GM12878 (cell line): ENCODE measurements around the gene TECTA. TPM values are rescaled to one million over a fixed set of nuclear protein-coding genes. Genes with fewer than 3 reads are reported as not detected.

ENCODE experiments used
- ATAC-seq: fragments of 200-7000 bp; cut with Tn5 transposase; 3 replicates; pipeline ENCODE4 v1.9.1; 2020; ENCODE audit warnings: mild to moderate bottlenecking, moderate library complexity
- BruUV-seq: library from RNA; stranded (reverse); fragments of 400-500 nt; replicated peaks from 2 replicates; lab custom pipeline; 2021; lab: Mats Ljungman, UMichigan
- CTCF ChIA-PET: fragments of 300-600 bp; sonication (Branson Sonifier 250); formaldehyde crosslinking; extraction: SDS; loops from one replicate; lab custom pipeline; 2021; ENCODE audit warnings: inconsistent platforms; lab: Yijun Ruan, JAX
- POLR2A ChIA-PET: fragments of 350-600 bp; formaldehyde crosslinking; extraction: SDS; loops from one replicate; lab custom pipeline; 2021; ENCODE audit warnings: inconsistent platforms; lab: Charles Lee
- RAD21 ChIA-PET: fragments of 300-600 bp; sonication (Branson Sonifier 250); formaldehyde crosslinking; loops from one replicate; lab custom pipeline; 2023; ENCODE audit warnings: antibody characterized with exemption; ENCODE audit not compliant: unreplicated experiment; lab: Charles Lee
- SMC1A ChIA-PET: fragments of 300-600 bp; sonication (Branson Sonifier 250); formaldehyde crosslinking; loops from one replicate; lab custom pipeline; 2023; ENCODE audit not compliant: unreplicated experiment, uncharacterized antibody; lab: Charles Lee
- DNase-seq: peaks from one replicate; pipeline ENCODE4 v3.0.0-alpha.2; 2011; ENCODE audit warnings: low read depth, low spot score
- FAIRE-seq: peaks from 3 replicates; lab custom pipeline; 2011; peaks lifted over from hg19 to GRCh38; lab: Jason Lieb, UNC
- H2AFZ ChIP-seq: 2 replicates; pipeline ENCODE4 v1.6.0; 2011; ENCODE audit warnings: low read depth, low read length, control low read depth; ENCODE audit not compliant: control insufficient read depth
- H3K27ac ChIP-seq: 2 replicates; pipeline ENCODE4 v1.5.1; 2011; ENCODE audit warnings: control low read depth; ENCODE audit not compliant: control insufficient read depth, insufficient read depth
- H3K27me3 ChIP-seq, 2 experiments: replicated peaks in 1 of 2; 2 replicates each; pipeline versions ENCODE4 v1.6.0 to v1.6.1; 2011; ENCODE audit warnings: low read length in 1 of 2; ENCODE audit not compliant: control insufficient read depth in 2 of 2, insufficient read depth in 2 of 2
- H3K36me3 ChIP-seq, 2 experiments: 2 replicates each; pipeline ENCODE4 v1.5.1; 2011; ENCODE audit warnings: low read length in 1 of 2; ENCODE audit not compliant: control insufficient read depth in 2 of 2, insufficient read depth in 2 of 2
- H3K4me1 ChIP-seq: 2 replicates; pipeline ENCODE4 v1.6.1; 2011; ENCODE audit warnings: mild to moderate bottlenecking, low read length, moderate library complexity, mixed read lengths; ENCODE audit not compliant: control insufficient read depth, insufficient read depth
- H3K4me2 ChIP-seq: 2 replicates; pipeline ENCODE4 v1.6.0; 2011; ENCODE audit warnings: control low read depth; ENCODE audit not compliant: control insufficient read depth, insufficient read depth
- H3K4me3 ChIP-seq: fragments of 200-600 bp; sonication (generic); 2 replicates; pipeline ENCODE4 v1.5.1; 2016
- H3K79me2 ChIP-seq: 2 replicates; pipeline ENCODE4 v1.6.0; 2011; ENCODE audit warnings: low read length; ENCODE audit not compliant: control insufficient read depth, insufficient read depth
- H3K9ac ChIP-seq: 2 replicates; pipeline ENCODE4 v1.8.0; 2011; ENCODE audit warnings: low read length, control low read depth, mixed read lengths; ENCODE audit not compliant: control insufficient read depth, insufficient read depth
- H3K9me3 ChIP-seq: replicated peaks from 3 replicates; pipeline ENCODE4 v1.5.1; 2011; ENCODE audit warnings: mild to moderate bottlenecking, low read length; ENCODE audit not compliant: control insufficient read depth, insufficient read depth
- H4K20me1 ChIP-seq: 2 replicates; pipeline ENCODE4 v1.6.0; 2011; ENCODE audit not compliant: control insufficient read depth, insufficient read depth
- BHLHE40 ChIP-seq, 2 experiments: fragments of 450-650 bp in 1 of 2; IDR thresholded peaks; 2 replicates each; pipeline ENCODE4 v1.6.1; 2011 to 2017; ENCODE audit warnings: low read depth in 2 of 2, borderline replicate concordance in 1 of 2, improper control_type of control experiment in 1 of 2, low read length in 1 of 2, mild to moderate bottlenecking in 1 of 2
- CHD1 ChIP-seq: IDR thresholded peaks from 2 replicates; pipeline ENCODE4 v1.6.1; 2012; ENCODE audit warnings: low read depth, low read length, improper control_type of control experiment
- E2F4 ChIP-seq: IDR thresholded peaks from 2 replicates; pipeline ENCODE4 v1.6.1; 2012; ENCODE audit warnings: low read depth, low read length, improper control_type of control experiment
- RCOR1 ChIP-seq: conservative IDR thresholded peaks from 2 replicates; pipeline ENCODE4 v1.6.1; 2012; ENCODE audit warnings: low read depth, low read length, improper control_type of control experiment
- SIX5 ChIP-seq: IDR thresholded peaks from 2 replicates; pipeline ENCODE4 v1.6.1; 2011; ENCODE audit warnings: mild to moderate bottlenecking, low read depth, low read length, moderate library complexity; ENCODE audit not compliant: severe bottlenecking
- SPI1 ChIP-seq: IDR thresholded peaks from 2 replicates; pipeline ENCODE4 v1.6.1; 2011; ENCODE audit warnings: low read depth, mild to moderate bottlenecking, low read length, moderate library complexity, borderline replicate concordance; ENCODE audit not compliant: insufficient read depth
- SREBF1 ChIP-seq: IDR thresholded peaks from 2 replicates; pipeline ENCODE4 v1.6.1; 2012; ENCODE audit warnings: mild to moderate bottlenecking, low read length
- USF2 ChIP-seq: IDR thresholded peaks from 2 replicates; pipeline ENCODE4 v1.6.1; 2011; ENCODE audit warnings: low read depth, low read length, improper control_type of control experiment, borderline replicate concordance
- WGBS: methylation state at CpG from one replicate; pipeline ENCODE4 v1.1.6; 2016; ENCODE audit warnings: low lambda C conversion rate; ENCODE audit not compliant: insufficient replicate concordance, insufficient coverage; ENCODE audit errors: missing lambda C conversion rate; 5-methylcytosine and 5-hydroxymethylcytosine counted together
- in situ Hi-C: fragments of 300-500 bp; cut with MboI; formaldehyde crosslinking; loops from 9 replicates; pipeline ENCODE4 v1.14.3; 2018; ENCODE audit warnings: mixed read lengths
- intact Hi-C: fragments of 100-400 bp; cut with micrococcal nuclease; formaldehyde crosslinking; loops from one replicate; pipeline ENCODE4 v1.14.2; 2022; ENCODE audit not compliant: unreplicated experiment
- polyA plus RNA-seq, 11 experiments: library from polyadenylated mRNA; depleted of rRNA in 4 of 11; unstranded in 6 of 11; stranded (reverse) in 5 of 11; fragments of >200 nt; fragmentation: Nextera tagmentation in 4 of 11; fragmentation: Illumina TruSeq in 1 of 11; extraction: Ambion mirVana in 4 of 11; extraction: Trizol in 1 of 11; gene quantifications; 1 replicate in 1 of 11; 2 replicates in 10 of 11; pipeline versions ENCODE4 v1.2.1 to v1.2.3, GENCODE V29; 2011 to 2016; ENCODE audit warnings: inconsistent platforms in 2 of 11, missing spikeins in 2 of 11, low read depth in 1 of 11
- total RNA-seq, 4 experiments: library from RNA; depleted of rRNA in 3 of 4; stranded (reverse); fragments of >200 nt in 3 of 4; fragmentation: Illumina TruSeq in 1 of 4; extraction: Trizol in 1 of 4; gene quantifications; 2 replicates each; pipeline versions ENCODE4 v1.2.1 to v1.2.3, GENCODE V29; 2013 to 2021
- TF ChIP-seq, protein P1 (sequence below): fragments of 450-650 bp; formaldehyde crosslinking; IDR thresholded peaks from 2 replicates; pipeline ENCODE4 v1.4.0; 2020; ENCODE audit warnings: mild to moderate bottlenecking, moderate library complexity

The TECTA gene
- total and polyA plus RNA-seq, 10 of the 15 experiments (the other 5 are each of a cell fraction or from before 2014, with no cell fraction given) = under 0.01 to 0.14 (median 0.05) TPM; not detected in 1

DNA sequence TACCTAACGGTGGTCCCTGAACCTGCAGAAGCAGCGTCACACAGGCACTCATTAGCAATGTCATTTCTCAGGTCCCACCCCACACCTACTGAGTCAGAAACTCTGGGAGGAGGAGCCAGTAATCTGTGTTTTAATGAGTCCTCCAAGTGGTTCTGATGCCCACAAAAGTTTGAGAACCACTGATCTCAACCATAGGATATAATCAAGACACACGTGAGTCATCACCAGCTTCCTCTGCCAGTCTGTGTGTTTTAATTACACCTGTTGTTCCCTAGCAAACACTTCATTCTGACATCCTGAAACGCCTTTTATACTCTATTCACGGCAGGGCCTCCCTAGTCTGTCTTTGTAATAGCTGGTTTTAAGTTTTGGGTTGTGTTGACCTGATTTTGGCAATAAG is 5.8 kb downstream of the TECTA start:
- Histone ChIP-seq H4K20me1 (no peaks in the 10 kb centered on the region), H3K4me2 (no peak overlapping the region), H3K9ac (no peak overlapping the region), H3K79me2 (no peaks in the 10 kb centered on the region), H3K27ac (no peak overlapping the region), H3K36me3 (no peaks in the 10 kb centered on the region), H3K4me1 (no peaks in the 10 kb centered on the region), H3K27me3 (peaks cover 0 to 5% of the 10 kb centered on the region in 2 experiments; a peak in 2 of 4 replicates)
- ATAC-seq = no peak
- 23% methylated on average over 5 of the region's 5 CpGs for WGBS
- ChIA-PET RAD21 (no interaction called here), SMC1A (interaction anchor here (1.1 to 1.7 kb wide), 2 partner anchors 72 to 88 kb away, joined by 5 to 6 read pairs; no protein-coding TSS in a partner anchor), POLR2A (no interaction called here)
- BruUV-seq = no TSS peak
- no peak for DNase-seq
- no peak for FAIRE-seq
- intact Hi-C loops (loop anchor here (5.0 kb wide), 1 partner anchor 85 kb away; no protein-coding TSS in a partner anchor), in situ Hi-C loops (no loop called here)
- TF ChIP-seq USF2 (no peak), CHD1 (no peak), SPI1 (no peak)
- TF ChIP-seq, all 136 proteins: peak for 0
- Histone ChIP-seq H3K4me3 (no peak overlapping the region), H3K9me3 (no peaks in the 10 kb centered on the region), H2AFZ (no peak overlapping the region)
- CTCF ChIA-PET = interaction anchor here (1.1 to 1.3 kb wide), 2 partner anchors 70 to 88 kb away, joined by 3 to 4 read pairs; no protein-coding TSS in a partner anchor

DNA sequence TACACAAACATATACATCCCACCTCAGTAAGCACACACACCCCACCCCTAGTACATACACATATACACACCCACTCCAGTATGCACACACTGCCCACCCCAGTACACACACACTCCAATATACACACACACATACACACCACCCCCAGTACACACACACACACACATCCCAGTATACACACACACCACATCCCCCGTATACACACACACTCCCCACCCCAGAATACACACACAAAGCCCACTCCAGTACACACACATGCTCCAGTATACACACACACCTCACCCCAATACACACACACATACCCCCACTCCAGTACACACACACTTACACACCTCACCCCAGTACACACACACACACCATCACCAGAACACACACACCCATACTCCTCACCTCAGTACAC is 7.4 kb downstream of the TECTA start:
- intact Hi-C loops = loop anchor here (5.0 kb wide), 1 partner anchor 84 kb away; no protein-coding TSS in a partner anchor
- ATAC-seq (no peak), FAIRE-seq (no peak), DNase-seq (no peak)
- no peak overlapping the region for H3K4me3 ChIP-seq
- H4K20me1 ChIP-seq = no peaks in the 10 kb centered on the region
- no peak overlapping the region for H3K9ac ChIP-seq
- CTCF ChIA-PET = no interaction called here
- in situ Hi-C loops = no loop called here
- SMC1A ChIA-PET = no interaction called here
- H3K79me2 ChIP-seq = no peaks in the 10 kb centered on the region
- H3K27me3 ChIP-seq = peaks cover 0 to 6% of the 10 kb centered on the region in 2 experiments; a peak in 2 of 4 replicates
- H3K4me2 ChIP-seq = no peak overlapping the region
- RAD21 ChIA-PET = no interaction called here
- H3K4me1 ChIP-seq = no peaks in the 10 kb centered on the region
- no TSS peak for BruUV-seq
- 0% methylated on average over 1 of the region's 1 CpG for WGBS
- POLR2A ChIA-PET = no interaction called here
- H3K27ac ChIP-seq = no peak overlapping the region
- no peaks in the 10 kb centered on the region for H3K36me3 ChIP-seq
- H3K9me3 ChIP-seq = no peaks in the 10 kb centered on the region
- H2AFZ ChIP-seq = no peak overlapping the region
- TF ChIP-seq SIX5 = no peak
- TF ChIP-seq, protein P1, sequence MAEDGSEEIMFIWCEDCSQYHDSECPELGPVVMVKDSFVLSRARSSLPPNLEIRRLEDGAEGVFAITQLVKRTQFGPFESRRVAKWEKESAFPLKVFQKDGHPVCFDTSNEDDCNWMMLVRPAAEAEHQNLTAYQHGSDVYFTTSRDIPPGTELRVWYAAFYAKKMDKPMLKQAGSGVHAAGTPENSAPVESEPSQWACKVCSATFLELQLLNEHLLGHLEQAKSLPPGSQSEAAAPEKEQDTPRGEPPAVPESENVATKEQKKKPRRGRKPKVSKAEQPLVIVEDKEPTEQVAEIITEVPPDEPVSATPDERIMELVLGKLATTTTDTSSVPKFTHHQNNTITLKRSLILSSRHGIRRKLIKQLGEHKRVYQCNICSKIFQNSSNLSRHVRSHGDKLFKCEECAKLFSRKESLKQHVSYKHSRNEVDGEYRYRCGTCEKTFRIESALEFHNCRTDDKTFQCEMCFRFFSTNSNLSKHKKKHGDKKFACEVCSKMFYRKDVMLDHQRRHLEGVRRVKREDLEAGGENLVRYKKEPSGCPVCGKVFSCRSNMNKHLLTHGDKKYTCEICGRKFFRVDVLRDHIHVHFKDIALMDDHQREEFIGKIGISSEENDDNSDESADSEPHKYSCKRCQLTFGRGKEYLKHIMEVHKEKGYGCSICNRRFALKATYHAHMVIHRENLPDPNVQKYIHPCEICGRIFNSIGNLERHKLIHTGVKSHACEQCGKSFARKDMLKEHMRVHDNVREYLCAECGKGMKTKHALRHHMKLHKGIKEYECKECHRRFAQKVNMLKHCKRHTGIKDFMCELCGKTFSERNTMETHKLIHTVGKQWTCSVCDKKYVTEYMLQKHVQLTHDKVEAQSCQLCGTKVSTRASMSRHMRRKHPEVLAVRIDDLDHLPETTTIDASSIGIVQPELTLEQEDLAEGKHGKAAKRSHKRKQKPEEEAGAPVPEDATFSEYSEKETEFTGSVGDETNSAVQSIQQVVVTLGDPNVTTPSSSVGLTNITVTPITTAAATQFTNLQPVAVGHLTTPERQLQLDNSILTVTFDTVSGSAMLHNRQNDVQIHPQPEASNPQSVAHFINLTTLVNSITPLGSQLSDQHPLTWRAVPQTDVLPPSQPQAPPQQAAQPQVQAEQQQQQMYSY (CRISPR knock-in tag) = no peak
- TF ChIP-seq E2F4 = no peak
- TF ChIP-seq SREBF1 = no peak
- no peak for TF ChIP-seq BHLHE40 (IDR thresholded peaks at IDR 0.05; ENCODE audit: borderline replicate concordance in 1 of 2, low read depth in 2 of 2, low read length in 1 of 2)
- no peak for TF ChIP-seq RCOR1
